Liver (tissue), 9 donors: Measurements from ENCODE around the gene ANXA6. TPM values are rescaled to one million over a fixed set of nuclear protein-coding genes. Genes with fewer than 3 reads are reported as not detected.

ENCODE experiments used
- DNase-seq: peaks from one replicate; pipeline ENCODE4 v3.0.0-alpha.2; 2017; ENCODE audit warnings: low spot score
- H3K27ac ChIP-seq, 2 donors: one replicate each; pipeline ENCODE4 v1.7.0; 2013; ENCODE audit warnings: inconsistent platforms in 2 of 2, low read length in 2 of 2, control low read depth in 1 of 2, low read depth in 1 of 2, mild to moderate bottlenecking in 1 of 2
- H3K27me3 ChIP-seq, 4 donors: one replicate each; pipeline versions ENCODE4 v1.6.1 to v1.7.0; 2013; ENCODE audit warnings: low read length in 3 of 4, inconsistent platforms in 1 of 4, mild to moderate bottlenecking in 1 of 4, moderate library complexity in 1 of 4; ENCODE audit not compliant: control insufficient read depth in 4 of 4, insufficient read depth in 4 of 4
- H3K36me3 ChIP-seq, 4 donors: one replicate each; pipeline versions ENCODE4 v1.6.1 to v1.7.0; 2013; ENCODE audit warnings: low read length in 3 of 4, mild to moderate bottlenecking in 3 of 4, low read depth in 1 of 4, moderate library complexity in 1 of 4; ENCODE audit not compliant: control insufficient read depth in 4 of 4, insufficient read depth in 3 of 4
- H3K4me1 ChIP-seq, 4 donors: one replicate each; pipeline versions ENCODE4 v1.6.1 to v1.7.0; 2013; ENCODE audit warnings: low read length in 3 of 4, mild to moderate bottlenecking in 3 of 4, moderate library complexity in 1 of 4; ENCODE audit not compliant: control insufficient read depth in 4 of 4, insufficient read depth in 4 of 4
- H3K4me3 ChIP-seq, 3 donors: one replicate each; pipeline versions ENCODE4 v1.6.1 to v1.7.0; 2013; ENCODE audit warnings: low read length in 3 of 3, control low read depth in 1 of 3, low read depth in 1 of 3, mild to moderate bottlenecking in 1 of 3
- H3K9ac ChIP-seq, 2 donors: one replicate each; pipeline ENCODE4 v1.7.0; 2013; ENCODE audit warnings: low read length in 2 of 2, mild to moderate bottlenecking in 2 of 2, moderate library complexity in 2 of 2, control low read depth in 1 of 2, low read depth in 1 of 2
- H3K9me3 ChIP-seq, 4 donors: one replicate each; pipeline versions ENCODE4 v1.6.1 to v1.7.0; 2013; ENCODE audit warnings: low read length in 3 of 4; ENCODE audit not compliant: control insufficient read depth in 4 of 4
- FOXA1 ChIP-seq: IDR thresholded peaks from 2 replicates; pipeline ENCODE4 v1.6.1; 2016; ENCODE audit warnings: antibody characterized with exemption
- FOXA2 ChIP-seq: IDR thresholded peaks from 2 replicates; pipeline ENCODE4 v1.6.1; 2016; ENCODE audit warnings: antibody characterized with exemption
- GABPA ChIP-seq, 2 donors: IDR thresholded peaks in 1 of 2; conservative IDR thresholded peaks in 1 of 2; 2 replicates each; pipeline ENCODE4 v1.6.1; 2016; ENCODE audit warnings: antibody characterized with exemption in 2 of 2, mild to moderate bottlenecking in 1 of 2, moderate library complexity in 1 of 2
- HNF4A ChIP-seq, 2 donors: conservative IDR thresholded peaks; 2 replicates each; pipeline ENCODE4 v1.6.1; 2016; ENCODE audit warnings: antibody characterized with exemption in 2 of 2, mild to moderate bottlenecking in 2 of 2
- HNF4G ChIP-seq: IDR thresholded peaks from 2 replicates; pipeline ENCODE4 v1.6.1; 2016; ENCODE audit warnings: antibody characterized with exemption
- NR2F2 ChIP-seq: IDR thresholded peaks from 2 replicates; pipeline ENCODE4 v1.6.1; 2016; ENCODE audit warnings: antibody characterized with exemption
- RAD21 ChIP-seq, 2 donors: IDR thresholded peaks; 2 replicates each; pipeline ENCODE4 v1.6.1; 2016; ENCODE audit warnings: antibody characterized with exemption in 2 of 2, mild to moderate bottlenecking in 2 of 2
- SP1 ChIP-seq: IDR thresholded peaks from 2 replicates; pipeline ENCODE4 v1.6.1; 2018; ENCODE audit warnings: antibody characterized with exemption, mild to moderate bottlenecking
- TAF1 ChIP-seq: conservative IDR thresholded peaks from 2 replicates; pipeline ENCODE4 v1.6.1; 2016; ENCODE audit warnings: antibody characterized with exemption, mild to moderate bottlenecking
- YY1 ChIP-seq: IDR thresholded peaks from 2 replicates; pipeline ENCODE4 v1.6.1; 2016; ENCODE audit warnings: antibody characterized with exemption, mild to moderate bottlenecking
- WGBS: extraction: QIAGEN DNeasy Blood & Tissue Kit; methylation state at CpG from one replicate; pipeline ENCODE4 v1.1.7; 2013; 5-methylcytosine and 5-hydroxymethylcytosine counted together
- polyA plus RNA-seq, 2 donors: library from polyadenylated mRNA; stranded (reverse) in 1 of 2; unstranded in 1 of 2; fragments of 200-250 nt in 1 of 2; fragments of >200 nt in 1 of 2; fragmentation: Nextera tagmentation in 1 of 2; extraction: Ambion mirVana in 1 of 2; gene quantifications; one replicate each; pipeline versions ENCODE4 v1.2.1 to v1.2.3, GENCODE V29; 2013 to 2015
- total RNA-seq, 2 donors: library from RNA; depleted of rRNA; stranded (reverse); fragments of >200 nt; gene quantifications; one replicate each; pipeline ENCODE4 v1.2.3, GENCODE V29; 2014
- TF ChIP-seq, protein P1 (sequence below): IDR thresholded peaks from 2 replicates; pipeline ENCODE4 v1.6.1; 2016; ENCODE audit warnings: antibody characterized with exemption, mild to moderate bottlenecking
- TF ChIP-seq, protein P2 (sequence below): IDR thresholded peaks from 2 replicates; pipeline ENCODE4 v1.6.1; 2016; ENCODE audit warnings: antibody characterized with exemption
- TF ChIP-seq, protein P3 (sequence below): IDR thresholded peaks from 2 replicates; pipeline ENCODE4 v1.6.1; 2016; ENCODE audit warnings: antibody characterized with exemption
- TF ChIP-seq, protein P4 (sequence below): IDR thresholded peaks from 2 replicates; pipeline ENCODE4 v1.6.1; 2016; ENCODE audit warnings: antibody characterized with exemption
- donor health status: healthy.
- donor health status: healthy.
- donor health status: healthy.
- donor health status: healthy.
- donor health status: healthy.

Gene ANXA6
- total and polyA plus RNA-seq, 4 donors, result 52.7 to 215 (median 126) TPM

DNA sequence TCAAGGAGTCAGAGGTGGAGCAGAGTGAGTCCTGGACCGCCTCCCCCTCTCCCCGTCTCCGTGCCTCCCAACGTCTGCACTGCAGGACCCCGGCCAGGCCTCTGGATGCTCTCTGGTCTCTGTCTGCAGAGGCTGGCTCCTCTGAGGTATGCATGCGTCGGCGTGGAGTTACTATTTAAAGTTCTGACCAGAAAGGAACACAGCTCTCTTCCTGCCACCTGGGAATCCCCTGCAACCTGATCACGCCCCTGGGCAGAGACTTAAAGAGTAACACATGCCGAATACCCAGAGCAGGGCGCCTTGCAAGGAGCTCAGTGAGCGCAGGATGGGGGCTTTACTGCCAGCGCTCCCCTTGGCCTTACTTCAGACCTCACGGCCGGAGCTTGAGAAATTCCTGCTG, 16.0 kb downstream of the ANXA6 start:
- peaks cover 0 to 7% (median 3%) of the 10 kb centered on the region in 4 donors for H3K4me1 ChIP-seq
- H3K9me3 ChIP-seq, result no peaks in the 10 kb centered on the region
- TF ChIP-seq NR2F2 (no peak), FOXA1 (no peak), YY1 (no peak), HNF4A (conservative IDR thresholded peaks at IDR 0.05) (no peak), HNF4G (no peak), SP1 (no peak), TAF1 (no peak)
- TF ChIP-seq, protein P1, sequence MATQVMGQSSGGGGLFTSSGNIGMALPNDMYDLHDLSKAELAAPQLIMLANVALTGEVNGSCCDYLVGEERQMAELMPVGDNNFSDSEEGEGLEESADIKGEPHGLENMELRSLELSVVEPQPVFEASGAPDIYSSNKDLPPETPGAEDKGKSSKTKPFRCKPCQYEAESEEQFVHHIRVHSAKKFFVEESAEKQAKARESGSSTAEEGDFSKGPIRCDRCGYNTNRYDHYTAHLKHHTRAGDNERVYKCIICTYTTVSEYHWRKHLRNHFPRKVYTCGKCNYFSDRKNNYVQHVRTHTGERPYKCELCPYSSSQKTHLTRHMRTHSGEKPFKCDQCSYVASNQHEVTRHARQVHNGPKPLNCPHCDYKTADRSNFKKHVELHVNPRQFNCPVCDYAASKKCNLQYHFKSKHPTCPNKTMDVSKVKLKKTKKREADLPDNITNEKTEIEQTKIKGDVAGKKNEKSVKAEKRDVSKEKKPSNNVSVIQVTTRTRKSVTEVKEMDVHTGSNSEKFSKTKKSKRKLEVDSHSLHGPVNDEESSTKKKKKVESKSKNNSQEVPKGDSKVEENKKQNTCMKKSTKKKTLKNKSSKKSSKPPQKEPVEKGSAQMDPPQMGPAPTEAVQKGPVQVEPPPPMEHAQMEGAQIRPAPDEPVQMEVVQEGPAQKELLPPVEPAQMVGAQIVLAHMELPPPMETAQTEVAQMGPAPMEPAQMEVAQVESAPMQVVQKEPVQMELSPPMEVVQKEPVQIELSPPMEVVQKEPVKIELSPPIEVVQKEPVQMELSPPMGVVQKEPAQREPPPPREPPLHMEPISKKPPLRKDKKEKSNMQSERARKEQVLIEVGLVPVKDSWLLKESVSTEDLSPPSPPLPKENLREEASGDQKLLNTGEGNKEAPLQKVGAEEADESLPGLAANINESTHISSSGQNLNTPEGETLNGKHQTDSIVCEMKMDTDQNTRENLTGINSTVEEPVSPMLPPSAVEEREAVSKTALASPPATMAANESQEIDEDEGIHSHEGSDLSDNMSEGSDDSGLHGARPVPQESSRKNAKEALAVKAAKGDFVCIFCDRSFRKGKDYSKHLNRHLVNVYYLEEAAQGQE, result no peak
- TF ChIP-seq, protein P2, sequence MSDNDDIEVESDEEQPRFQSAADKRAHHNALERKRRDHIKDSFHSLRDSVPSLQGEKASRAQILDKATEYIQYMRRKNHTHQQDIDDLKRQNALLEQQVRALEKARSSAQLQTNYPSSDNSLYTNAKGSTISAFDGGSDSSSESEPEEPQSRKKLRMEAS, result no peak
- TF ChIP-seq, protein P3, sequence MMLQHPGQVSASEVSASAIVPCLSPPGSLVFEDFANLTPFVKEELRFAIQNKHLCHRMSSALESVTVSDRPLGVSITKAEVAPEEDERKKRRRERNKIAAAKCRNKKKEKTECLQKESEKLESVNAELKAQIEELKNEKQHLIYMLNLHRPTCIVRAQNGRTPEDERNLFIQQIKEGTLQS, result no peak
- no peak overlapping the region for H3K9ac ChIP-seq
- DNase-seq, result no peak
- H3K36me3 ChIP-seq, result peaks cover 15 to 55% (median 43%) of the 10 kb centered on the region in 4 donors
- no peaks in the 10 kb centered on the region for H3K27me3 ChIP-seq
- WGBS, result 81% methylated on average over 15 of the region's 15 CpGs
- H3K27ac ChIP-seq, result no peak overlapping the region
- no peak overlapping the region for H3K4me3 ChIP-seq

DNA sequence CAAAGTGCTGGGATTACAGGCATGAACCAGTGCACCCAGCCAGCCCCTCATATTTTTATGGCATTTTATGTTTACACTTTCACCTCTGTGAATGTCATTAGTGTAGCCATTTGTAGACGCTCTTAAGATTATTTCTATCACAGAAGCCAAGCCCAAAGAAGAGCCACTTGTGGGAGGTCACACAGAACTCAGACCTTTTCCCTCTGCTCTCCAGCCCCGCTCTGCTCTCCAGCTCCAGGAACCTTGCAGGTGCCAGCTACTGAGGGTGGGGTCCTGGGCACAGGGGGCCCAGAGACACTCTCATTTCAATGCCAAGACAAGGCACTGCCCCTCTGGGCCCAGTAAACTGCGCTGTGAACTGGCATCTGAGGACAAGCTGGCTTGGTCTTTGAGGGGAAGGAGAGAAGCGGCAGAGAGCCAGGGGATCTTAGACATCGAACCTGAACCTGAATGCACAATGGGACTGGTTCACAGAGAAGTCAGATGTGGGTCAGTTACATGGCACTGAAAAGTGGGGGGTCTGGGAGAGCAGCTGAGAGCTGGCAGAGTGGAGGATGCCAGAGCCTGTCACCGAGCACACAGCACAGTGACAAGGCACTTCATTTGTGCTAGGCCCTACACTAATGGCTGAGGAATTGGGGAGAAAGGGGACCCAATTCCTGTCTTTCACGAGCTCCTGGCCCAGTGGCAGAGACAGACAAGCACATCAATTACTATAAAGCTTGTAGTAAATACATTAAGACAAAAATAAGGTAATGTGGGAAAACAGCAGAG, 16.7 kb downstream of the ANXA6 start:
- TF ChIP-seq YY1, result no peak
- TF ChIP-seq, protein P4, sequence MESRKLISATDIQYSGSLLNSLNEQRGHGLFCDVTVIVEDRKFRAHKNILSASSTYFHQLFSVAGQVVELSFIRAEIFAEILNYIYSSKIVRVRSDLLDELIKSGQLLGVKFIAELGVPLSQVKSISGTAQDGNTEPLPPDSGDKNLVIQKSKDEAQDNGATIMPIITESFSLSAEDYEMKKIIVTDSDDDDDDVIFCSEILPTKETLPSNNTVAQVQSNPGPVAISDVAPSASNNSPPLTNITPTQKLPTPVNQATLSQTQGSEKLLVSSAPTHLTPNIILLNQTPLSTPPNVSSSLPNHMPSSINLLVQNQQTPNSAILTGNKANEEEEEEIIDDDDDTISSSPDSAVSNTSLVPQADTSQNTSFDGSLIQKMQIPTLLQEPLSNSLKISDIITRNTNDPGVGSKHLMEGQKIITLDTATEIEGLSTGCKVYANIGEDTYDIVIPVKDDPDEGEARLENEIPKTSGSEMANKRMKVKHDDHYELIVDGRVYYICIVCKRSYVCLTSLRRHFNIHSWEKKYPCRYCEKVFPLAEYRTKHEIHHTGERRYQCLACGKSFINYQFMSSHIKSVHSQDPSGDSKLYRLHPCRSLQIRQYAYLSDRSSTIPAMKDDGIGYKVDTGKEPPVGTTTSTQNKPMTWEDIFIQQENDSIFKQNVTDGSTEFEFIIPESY, result no peak
- TF ChIP-seq, protein P3, result no peak
- no peak for TF ChIP-seq HNF4G
- no peak for TF ChIP-seq FOXA2
- no peak for TF ChIP-seq RAD21 (IDR thresholded peaks at IDR 0.05)
- no peak for TF ChIP-seq GABPA (IDR thresholded peaks at IDR 0.05 in 1 of 2, conservative IDR thresholded peaks at IDR 0.05 in 1 of 2)
- TF ChIP-seq HNF4A (conservative IDR thresholded peaks at IDR 0.05), result no peak
- TF ChIP-seq NR2F2, result no peak
- TF ChIP-seq, protein P2, result no peak
- Histone ChIP-seq H3K27me3 (no peaks in the 10 kb centered on the region), H3K4me3 (no peak overlapping the region), H3K36me3 (peaks cover 14 to 62% (median 48%) of the 10 kb centered on the region in 4 donors), H3K27ac (no peak overlapping the region), H3K4me1 (peaks cover 0 to 4% (median 1%) of the 10 kb centered on the region in 4 donors), H3K9ac (no peak overlapping the region), H3K9me3 (no peaks in the 10 kb centered on the region)
- 91% methylated on average over 7 of the region's 7 CpGs for WGBS
- DNase-seq, result no peak
